B cell (primary cell): ENCODE results near the gene SEC14L1. TPM values are rescaled to one million over a fixed set of nuclear protein-coding genes. Genes with fewer than 3 reads are reported as not detected.

ENCODE experiments used
- ATAC-seq: fragments of 200-7000 bp; cut with Tn5 transposase; one replicate; pipeline ENCODE4 v1.10.0; 2021; ENCODE audit warnings: low read depth, mild to moderate bottlenecking, moderate number of reproducible peaks, moderate library complexity
- CTCF ChIA-PET: fragments of 350-600 bp; sonication (Branson Sonifier 250); formaldehyde crosslinking; loops from one replicate; lab custom pipeline; 2021; ENCODE audit warnings: antibody characterized with exemption, inconsistent platforms; lab: Charles Lee
- POLR2A ChIA-PET: fragments of 350-600 bp; sonication (Branson Sonifier 250); formaldehyde crosslinking; loops from one replicate; lab custom pipeline; 2021; ENCODE audit warnings: antibody characterized with exemption; lab: Charles Lee
- DNase-seq: peaks from one replicate; pipeline ENCODE4 v3.0.0; 2013
- H2AFZ ChIP-seq: 2 replicates; pipeline ENCODE4 v1.6.1; 2012; ENCODE audit warnings: mild to moderate bottlenecking, low read depth, low read length; ENCODE audit not compliant: insufficient read depth, poor library complexity, severe bottlenecking
- H3K27ac ChIP-seq, 2 donors: 1 replicate in 1 of 2; 2 replicates in 1 of 2; pipeline ENCODE4 v1.5.1; 2012 to 2013; ENCODE audit warnings: low read length in 2 of 2, mild to moderate bottlenecking in 2 of 2, moderate library complexity in 1 of 2
- H3K27me3 ChIP-seq, 4 experiments: fragments of 200-600 bp in 1 of 4; sonication (generic) in 1 of 4; replicated peaks in 1 of 4; 1 replicate in 2 of 4; 2 replicates in 2 of 4; pipeline versions ENCODE4 v1.6.1 to v1.7.0; 2013 to 2016; ENCODE audit warnings: low read length in 3 of 4, mild to moderate bottlenecking in 2 of 4, mixed read lengths in 1 of 4, moderate library complexity in 1 of 4; ENCODE audit not compliant: insufficient read depth in 4 of 4, control insufficient read depth in 3 of 4; ENCODE audit errors: control extremely low read depth in 1 of 4
- H3K36me3 ChIP-seq, 2 experiments: replicated peaks in 1 of 2; 1 replicate in 1 of 2; 2 replicates in 1 of 2; pipeline versions ENCODE4 v1.6.1 to v1.7.1; 2013; ENCODE audit warnings: low read length in 1 of 2; ENCODE audit not compliant: insufficient read depth in 2 of 2, control insufficient read depth in 1 of 2; ENCODE audit errors: control extremely low read depth in 1 of 2, extremely low read depth in 1 of 2
- H3K4me1 ChIP-seq, 2 donors: fragments of 200-600 bp in 1 of 2; sonication (generic) in 1 of 2; 1 replicate in 1 of 2; 2 replicates in 1 of 2; pipeline versions ENCODE4 v1.5.1 to v1.6.1; 2013 to 2017; ENCODE audit warnings: low read length in 2 of 2; ENCODE audit not compliant: control insufficient read depth in 2 of 2, insufficient read depth in 2 of 2
- H3K4me2 ChIP-seq: replicated peaks from 2 replicates; pipeline ENCODE3; 2012; ENCODE audit warnings: mild to moderate bottlenecking, low read depth, low read length; ENCODE audit not compliant: poor library complexity, severe bottlenecking
- H3K4me3 ChIP-seq, 5 experiments: fragments of 200-600 bp in 1 of 5; sonication (generic) in 1 of 5; 1 replicate in 3 of 5; 2 replicates in 2 of 5; pipeline versions ENCODE4 v1.5.1 to v1.7.0; 2011 to 2016; ENCODE audit warnings: low read length in 4 of 5, mild to moderate bottlenecking in 4 of 5, low read depth in 2 of 5, control low read depth in 1 of 5, moderate library complexity in 1 of 5; ENCODE audit not compliant: insufficient read depth in 1 of 5; ENCODE audit errors: control extremely low read depth in 1 of 5, extremely low read depth in 1 of 5
- H3K79me2 ChIP-seq: fragments of 200-600 bp; sonication (generic); one replicate; pipeline ENCODE4 v1.6.0; 2016; ENCODE audit warnings: low read length; ENCODE audit not compliant: control insufficient read depth, insufficient read depth
- H3K9ac ChIP-seq: fragments of 200-600 bp; sonication (generic); 2 replicates; pipeline ENCODE4 v1.6.1; 2017; ENCODE audit warnings: mild to moderate bottlenecking, low read length, moderate library complexity
- H3K9me3 ChIP-seq, 3 donors: one replicate each; pipeline versions ENCODE4 v1.6.1 to v1.7.1; 2013; ENCODE audit warnings: low read length in 2 of 3; ENCODE audit not compliant: control insufficient read depth in 2 of 3, insufficient read depth in 1 of 3; ENCODE audit errors: control extremely low read depth in 1 of 3
- H4K20me1 ChIP-seq: 2 replicates; pipeline ENCODE4 v1.6.0; 2012; ENCODE audit warnings: mild to moderate bottlenecking, low read length; ENCODE audit not compliant: insufficient read depth, control insufficient read depth, poor library complexity, severe bottlenecking
- H3K27ac Mint-ChIP-seq: one replicate; pipeline ENCODE4 v1.8.0; 2021; ENCODE audit warnings: mixed read lengths
- H3K27me3 Mint-ChIP-seq: one replicate; pipeline ENCODE4 v1.8.0; 2021; ENCODE audit warnings: mixed read lengths
- H3K4me1 Mint-ChIP-seq: one replicate; pipeline ENCODE4 v1.8.0; 2021; ENCODE audit warnings: mixed read lengths
- H3K4me3 Mint-ChIP-seq: one replicate; pipeline ENCODE4 v1.8.0; 2021; ENCODE audit warnings: mixed read lengths
- H3K9me3 Mint-ChIP-seq: one replicate; pipeline ENCODE4 v1.8.0; 2022; ENCODE audit warnings: mixed read lengths; ENCODE audit not compliant: insufficient read depth
- CTCF ChIP-seq: fragments of 200-600 bp; IDR thresholded peaks from one replicate; pipeline ENCODE4 v1.8.0; 2022; ENCODE audit warnings: antibody characterized with exemption, mild to moderate bottlenecking
- EZH2 ChIP-seq: IDR thresholded peaks from 2 replicates; pipeline ENCODE4 v1.6.1; 2012; ENCODE audit warnings: borderline replicate concordance, low read depth, mild to moderate bottlenecking, moderate library complexity, low read length; ENCODE audit not compliant: insufficient read depth, poor library complexity, severe bottlenecking
- WGBS: methylation state at CpG from one replicate; pipeline ENCODE4 v1.1.5; 2013; ENCODE audit warnings: missing lambda C conversion rate; ENCODE audit not compliant: insufficient coverage; 5-methylcytosine and 5-hydroxymethylcytosine counted together
- intact Hi-C: fragments of 100-400 bp; cut with micrococcal nuclease; formaldehyde crosslinking; loops from one replicate; pipeline ENCODE4 v1.10.0; 2022
- polyA plus RNA-seq: library from polyadenylated mRNA; depleted of rRNA; stranded (reverse); fragments of >200 nt; gene quantifications from 2 replicates; pipeline ENCODE4 v1.2.3, GENCODE V29; 2012
- total RNA-seq, 2 donors: library from RNA; stranded (reverse); fragments of 120-200 nt in 1 of 2; gene quantifications; 1 replicate in 1 of 2; 2 replicates in 1 of 2; pipeline versions ENCODE4 v1.2.3 to v1.2.4, GENCODE V29; 2013 to 2022

The SEC14L1 gene
- total and polyA plus RNA-seq, 2 donors (not counting 1 experiment from before 2014, with no cell fraction given): 37.7 to 103 TPM

- intact Hi-C loops: no loop called here
- Histone ChIP-seq H4K20me1 (peaks cover 51% of the 10 kb centered on the region), H3K79me2 (peaks cover 42% of the 10 kb centered on the region), H3K36me3 (peaks cover 15 to 42% of the 10 kb centered on the region in 2 experiments), H3K4me3 (no peak overlapping the region), H3K27me3 (no peaks in the 10 kb centered on the region), H3K4me2 (no peak overlapping the region), H3K4me1 (peaks cover 35 to 45% of the 10 kb centered on the region in 2 donors), H3K9ac (no peak overlapping the region), H2AFZ (no peak overlapping the region), H3K9me3 (no peaks in the 10 kb centered on the region), H3K27ac (no peak overlapping the region)
- DNase-seq (no peak), ATAC-seq (no peak)
- ChIA-PET POLR2A (no interaction called here), CTCF (no interaction called here)
- Mint-ChIP-seq H3K4me1 (peaks cover 31% of the 10 kb centered on the region), H3K9me3 (no peaks in the 10 kb centered on the region), H3K27me3 (no peaks in the 10 kb centered on the region), H3K4me3 (no peak overlapping the region), H3K27ac (peak overlapping the region; percentile 27)
- no peak for TF ChIP-seq EZH2
- WGBS: 61% methylated on average over 11 of the region's 11 CpGs
Observed at GRCh38 chr17:77190576-77190975, 49.8 kb downstream of the SEC14L1 start.

- Histone ChIP-seq H3K4me1 (peaks cover 31 to 38% of the 10 kb centered on the region in 2 donors), H3K4me2 (no peak overlapping the region), H3K9ac (no peak overlapping the region), H3K27me3 (no peaks in the 10 kb centered on the region), H3K36me3 (peaks cover 15 to 49% of the 10 kb centered on the region in 2 experiments), H3K9me3 (no peaks in the 10 kb centered on the region), H4K20me1 (peaks cover 44% of the 10 kb centered on the region), H2AFZ (no peak overlapping the region), H3K27ac (no peak overlapping the region), H3K4me3 (no peak overlapping the region), H3K79me2 (peaks cover 36% of the 10 kb centered on the region)
- H3K9me3 Mint-ChIP-seq: no peaks in the 10 kb centered on the region
- ChIA-PET POLR2A (no interaction called here), CTCF (no interaction called here)
- no peaks in the 10 kb centered on the region for H3K27me3 Mint-ChIP-seq
- no peak overlapping the region for H3K27ac Mint-ChIP-seq
- intact Hi-C loops: no loop called here
- 88% methylated on average over 11 of the region's 11 CpGs for WGBS
- H3K4me3 Mint-ChIP-seq: no peak overlapping the region
- ATAC-seq: no peak
- TF ChIP-seq CTCF (no peak), EZH2 (no peak)
- peaks cover 31% of the 10 kb centered on the region for H3K4me1 Mint-ChIP-seq
- no peak for DNase-seq
Observed at GRCh38 chr17:77191244-77191643, 50.5 kb downstream of the SEC14L1 start.
